HG03378 (cell line): Measurements from ENCODE around the gene HIVEP2.
A peak's percentile ranks its signal among the peaks of the same experiment; 100 is the strongest.

Source experiments
- ATAC-seq: cut with Tn5 transposase; IDR thresholded peaks from one replicate; pipeline ENCODE4 v1.9.1; 2021; ENCODE audit warnings: mild to moderate bottlenecking, moderate library complexity; ENCODE audit not compliant: unreplicated experiment

The HIVEP2 gene

DNA sequence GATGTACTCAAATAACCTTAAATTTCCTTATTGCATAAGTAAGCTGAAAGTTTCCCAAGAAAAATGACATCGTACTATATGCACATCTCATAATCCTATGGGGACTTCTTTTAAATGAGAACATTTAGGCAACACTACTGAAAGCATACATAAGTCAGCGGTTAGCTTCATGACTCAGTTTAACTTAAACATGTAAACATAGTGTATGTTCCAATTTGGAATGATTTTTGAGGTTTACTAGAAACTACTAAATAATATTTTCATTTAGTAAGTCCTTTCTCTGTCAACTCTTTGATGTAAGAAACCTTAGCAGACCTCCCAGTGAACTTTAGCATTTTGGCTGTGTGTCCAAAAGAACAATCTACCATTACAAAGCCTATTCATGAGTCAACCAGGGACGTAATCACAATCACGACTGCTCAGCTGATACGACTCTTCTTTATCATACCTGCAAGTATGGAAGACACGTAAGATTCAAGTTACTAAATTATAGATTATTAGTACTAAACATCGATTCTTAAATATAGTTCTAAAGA is 19.3 kb downstream of the HIVEP2 start:
- no peak for ATAC-seq

DNA sequence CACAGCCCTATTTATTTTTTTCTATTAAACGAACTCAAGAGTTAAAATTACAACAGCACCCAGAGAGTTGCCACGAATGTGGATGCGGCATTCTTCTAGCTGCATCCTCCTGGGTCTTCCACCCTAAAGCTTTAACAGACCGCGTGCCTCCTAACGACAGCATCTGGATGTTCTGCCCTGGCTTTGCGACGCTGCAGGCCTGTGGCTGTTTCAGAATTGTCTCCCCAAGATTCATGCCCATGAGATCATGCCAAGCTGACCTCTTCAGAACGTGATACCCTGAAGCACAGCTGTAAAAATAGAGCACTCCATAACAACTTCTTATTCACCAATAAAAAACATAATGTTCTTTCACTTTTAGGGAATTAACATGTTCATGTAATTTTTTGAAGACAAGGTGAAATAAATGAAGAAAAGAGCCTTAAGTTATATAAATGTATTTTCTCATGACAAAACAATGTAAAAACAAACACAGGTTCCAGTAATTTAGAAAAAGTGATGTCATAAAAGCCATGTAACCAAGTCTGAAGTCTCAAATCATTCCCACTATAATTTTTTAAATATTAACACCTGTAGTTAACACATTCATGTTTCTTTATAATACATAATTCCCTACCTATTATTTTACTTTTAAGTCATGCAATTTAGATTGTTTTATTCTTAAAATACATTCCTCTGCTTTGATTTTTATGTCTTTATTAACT is 26.5 kb downstream of the HIVEP2 start:
- ATAC-seq = no peak

DNA sequence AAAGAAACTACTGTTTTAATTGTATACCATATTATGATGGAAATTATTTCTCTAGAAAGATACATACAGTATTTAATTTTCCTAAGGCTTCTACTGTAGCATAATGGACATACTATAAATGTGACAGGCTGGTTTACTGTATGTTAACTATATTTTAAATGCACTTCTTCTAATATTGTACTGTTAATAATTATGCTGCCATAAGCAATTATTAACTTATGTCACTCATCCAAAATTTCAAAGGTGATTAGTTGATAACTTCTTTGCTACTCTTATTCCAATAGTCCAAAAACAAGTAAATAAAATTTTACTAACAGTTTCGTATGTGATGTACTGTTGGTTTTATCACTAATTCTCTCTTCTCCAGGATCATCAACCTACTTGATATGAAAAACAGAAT is 28.1 kb downstream of the HIVEP2 start:
- no peak for ATAC-seq

DNA sequence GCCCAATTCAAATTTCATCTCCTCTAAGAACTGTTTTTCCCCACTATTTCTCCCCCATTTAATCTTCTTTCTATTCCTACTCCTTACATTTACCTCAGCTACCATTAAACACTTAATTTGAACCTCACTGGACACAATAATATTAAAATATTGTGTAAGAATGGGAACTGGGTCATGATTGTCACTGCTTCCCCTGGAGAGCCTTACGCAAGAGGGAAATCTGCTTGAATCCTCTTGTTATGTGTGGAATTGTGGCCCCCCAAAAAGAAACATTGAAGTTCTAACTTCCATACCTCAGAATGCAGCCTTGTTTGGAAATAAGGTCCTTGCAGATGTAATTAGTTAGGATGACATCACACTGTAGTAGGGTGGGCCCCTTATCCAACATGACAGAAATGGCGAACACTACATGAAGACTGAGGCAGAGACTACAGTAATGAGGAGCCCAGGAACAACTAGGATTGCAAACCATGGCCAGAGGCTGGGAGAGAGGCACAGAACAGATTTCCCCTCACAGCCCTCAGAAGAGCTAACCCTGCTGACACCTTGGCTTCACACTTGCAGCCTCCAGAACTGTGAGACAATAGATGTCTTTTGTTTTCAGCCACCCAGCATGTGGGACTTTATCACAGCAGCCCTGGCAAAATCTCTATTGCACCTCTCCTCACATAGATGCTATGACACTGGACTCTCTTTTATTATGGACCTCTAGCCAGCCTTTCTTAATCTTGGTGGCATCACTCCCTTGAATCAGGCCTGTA is 29.9 kb downstream of the HIVEP2 start:
- ATAC-seq = no peak

DNA sequence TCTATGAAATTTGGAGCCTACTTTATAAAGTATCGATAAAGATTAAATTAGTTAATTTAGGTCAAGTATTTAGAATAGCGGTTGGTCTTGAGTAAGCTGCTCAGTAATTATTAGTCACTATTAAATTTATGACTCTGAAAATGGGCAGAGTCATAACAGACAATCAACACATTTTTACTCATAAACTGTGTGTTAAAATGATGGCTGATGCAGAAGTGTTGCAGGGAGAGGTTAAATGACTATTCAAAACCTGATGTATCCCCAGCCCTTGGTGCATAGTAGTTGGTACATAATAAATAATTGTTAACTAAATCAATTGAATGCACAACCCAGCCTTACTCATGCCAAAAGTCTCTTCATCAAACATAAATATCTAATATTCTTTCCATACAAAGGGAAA is 30.6 kb downstream of the HIVEP2 start:
- ATAC-seq = no peak

DNA sequence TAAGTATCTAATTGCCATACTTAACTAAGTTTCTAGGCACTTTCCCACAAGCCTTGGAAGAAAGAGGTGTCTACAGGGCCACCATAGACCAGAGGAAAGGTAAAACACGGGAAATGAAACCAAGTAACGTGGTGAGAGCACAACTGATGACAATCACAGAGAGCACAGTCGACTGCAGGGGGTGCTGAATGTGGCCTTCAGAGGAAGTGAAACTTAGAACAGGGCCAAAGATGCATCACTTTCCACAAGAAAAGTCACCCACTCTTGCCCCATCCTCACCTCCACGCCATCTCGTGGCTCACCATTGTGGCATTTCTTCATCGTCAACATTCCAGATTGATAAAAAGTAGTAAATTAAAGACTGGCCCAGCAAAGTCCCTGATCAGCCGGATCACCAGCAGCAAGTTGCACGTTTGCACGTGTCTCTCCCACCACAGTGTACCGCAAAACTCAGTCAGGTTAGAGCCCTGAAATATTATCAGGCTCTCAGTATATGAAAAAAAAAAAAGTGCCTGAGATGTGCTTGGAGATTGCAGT is 31.4 kb downstream of the HIVEP2 start:
- ATAC-seq = peak; percentile 89

DNA sequence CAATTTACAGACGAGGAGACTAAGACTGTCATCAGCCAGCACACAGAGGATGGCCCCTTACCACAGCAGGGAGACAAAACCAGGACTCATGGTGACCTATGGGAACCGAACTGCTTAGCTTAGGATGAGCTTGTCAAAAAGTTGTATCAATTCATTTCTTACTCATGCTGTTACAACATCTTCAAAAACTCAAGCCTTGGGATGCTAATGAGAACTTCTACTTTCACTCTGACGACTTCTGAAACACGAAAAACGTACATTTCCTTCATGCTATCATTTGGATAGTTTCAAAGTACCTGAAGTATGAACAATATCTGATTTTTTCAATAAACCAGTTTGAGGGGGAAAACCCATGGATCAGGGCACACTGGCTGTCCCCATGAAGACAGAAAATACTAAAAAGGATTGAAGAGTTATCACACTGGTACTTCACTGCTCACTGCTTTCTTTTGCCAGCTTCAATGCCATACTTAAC is 31.9 kb downstream of the HIVEP2 start:
- peak; percentile 67 for ATAC-seq

DNA sequence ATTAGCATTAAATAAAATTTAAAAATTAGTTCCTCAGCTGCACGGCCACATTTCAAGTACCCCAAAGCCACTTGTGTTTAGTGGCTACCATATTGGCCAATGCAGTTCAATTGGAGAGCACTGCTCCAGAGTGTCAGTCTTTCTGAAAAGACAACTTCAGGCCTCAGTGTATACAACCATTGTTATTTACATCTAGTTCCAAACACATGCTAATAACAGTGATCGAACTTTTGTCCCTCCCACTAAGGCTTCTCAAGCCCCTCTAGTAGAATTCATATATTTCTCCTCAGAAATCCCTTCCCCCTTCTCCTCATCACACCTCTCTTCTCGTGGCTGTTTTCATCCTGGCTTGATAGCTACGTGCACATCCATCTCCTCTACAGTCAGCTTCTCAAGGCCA is 32.9 kb downstream of the HIVEP2 start:
- ATAC-seq = no peak

DNA sequence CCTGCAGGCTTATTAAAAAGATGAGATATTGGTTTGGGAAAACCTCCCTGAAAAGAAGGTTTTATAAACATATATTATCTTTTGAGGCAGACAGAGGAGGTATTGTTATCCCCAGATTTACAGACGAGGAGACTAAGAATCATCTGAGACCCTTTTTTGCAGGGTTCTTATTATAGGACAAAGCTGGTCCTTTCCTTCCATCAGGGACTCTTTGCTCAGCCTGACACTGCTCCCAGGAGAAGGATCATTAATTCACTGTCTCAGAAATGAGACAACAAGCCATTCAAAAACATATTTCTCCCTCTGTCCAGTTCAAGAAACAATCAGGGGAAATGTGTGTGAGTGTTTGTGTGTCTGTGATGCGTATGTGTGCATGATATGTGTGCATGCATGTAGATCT is 33.5 kb downstream of the HIVEP2 start:
- ATAC-seq = no peak

DNA sequence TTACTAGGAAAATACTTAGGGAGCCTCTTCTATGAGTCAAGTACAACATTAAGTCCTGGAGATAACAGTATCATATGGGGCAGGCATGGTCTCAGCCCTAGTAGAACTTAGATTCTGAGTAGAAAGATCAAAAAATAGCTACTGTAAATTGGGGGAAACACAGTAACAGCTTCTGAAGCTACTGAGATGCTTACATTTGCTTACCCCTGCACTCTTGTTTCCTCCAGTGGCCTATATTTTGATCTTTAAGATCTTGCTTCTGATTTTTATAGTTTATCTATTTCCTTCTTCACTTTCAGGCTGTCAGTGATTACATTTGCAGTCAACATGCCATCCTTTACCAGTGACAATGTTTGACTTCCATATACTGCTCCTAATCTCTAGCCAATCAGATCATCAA is 35.3 kb downstream of the HIVEP2 start:
- no peak for ATAC-seq

DNA sequence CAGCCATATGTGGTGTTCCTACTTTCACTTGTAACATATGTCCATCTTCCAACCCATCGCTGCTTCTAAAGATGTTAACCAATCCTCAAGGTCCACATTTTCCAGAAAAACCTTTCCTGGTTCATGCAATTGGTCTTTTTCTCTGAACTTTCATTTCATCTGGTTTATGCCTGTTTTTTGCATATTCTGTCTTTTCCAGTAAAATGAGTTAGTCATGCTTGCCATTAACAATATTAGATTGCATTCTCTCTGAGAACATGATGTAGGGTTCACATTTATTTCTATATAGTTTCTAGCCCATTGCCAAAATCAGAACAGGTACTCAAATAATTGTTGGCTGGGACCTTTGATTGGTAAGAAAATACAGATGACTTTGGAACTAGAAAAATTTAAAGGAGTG is 36.7 kb downstream of the HIVEP2 start:
- ATAC-seq = no peak

DNA sequence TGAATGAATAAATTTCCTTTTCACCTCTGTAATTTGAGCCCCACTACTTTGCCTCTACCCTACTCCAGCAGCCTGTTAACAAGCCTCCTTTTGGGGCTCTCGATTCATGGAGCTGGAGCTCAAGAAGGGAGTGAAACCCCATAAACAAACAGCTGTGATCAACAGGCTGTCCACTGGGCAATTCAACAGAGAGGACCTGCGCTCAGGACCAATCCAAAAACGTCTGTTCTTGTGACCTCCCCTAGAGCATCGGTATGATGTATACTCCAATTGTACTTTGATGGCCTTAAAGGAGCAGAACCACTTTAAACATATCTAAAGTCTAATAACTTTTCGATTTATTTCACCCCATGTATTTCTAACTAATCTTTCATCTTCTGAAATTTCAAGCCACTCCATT is 37.4 kb downstream of the HIVEP2 start:
- no peak for ATAC-seq

DNA sequence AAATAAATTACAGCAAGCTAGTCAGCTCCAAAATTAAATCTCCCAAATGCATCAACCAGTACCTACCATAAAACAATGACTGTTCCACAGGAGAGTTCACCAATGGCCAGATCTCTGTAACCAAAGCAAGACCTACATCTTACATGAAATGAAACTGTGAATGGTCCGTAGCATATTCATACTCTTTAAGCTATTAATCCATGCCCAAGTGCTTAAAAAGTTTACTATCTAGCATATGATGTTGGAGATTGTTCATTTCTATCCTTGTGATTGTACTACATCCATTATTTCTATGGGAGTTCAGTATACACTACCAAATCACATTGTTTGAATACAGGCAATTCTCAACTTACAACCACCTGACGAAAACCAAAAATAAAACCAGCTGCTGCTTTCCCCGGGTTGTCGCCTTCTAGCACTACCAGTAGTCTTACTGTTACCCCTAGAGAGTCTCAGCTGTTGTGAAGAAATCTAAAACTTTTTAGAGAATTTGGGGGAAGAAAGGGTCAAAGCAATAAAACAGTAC is 38.0 kb downstream of the HIVEP2 start:
- ATAC-seq = peak; percentile 54

DNA sequence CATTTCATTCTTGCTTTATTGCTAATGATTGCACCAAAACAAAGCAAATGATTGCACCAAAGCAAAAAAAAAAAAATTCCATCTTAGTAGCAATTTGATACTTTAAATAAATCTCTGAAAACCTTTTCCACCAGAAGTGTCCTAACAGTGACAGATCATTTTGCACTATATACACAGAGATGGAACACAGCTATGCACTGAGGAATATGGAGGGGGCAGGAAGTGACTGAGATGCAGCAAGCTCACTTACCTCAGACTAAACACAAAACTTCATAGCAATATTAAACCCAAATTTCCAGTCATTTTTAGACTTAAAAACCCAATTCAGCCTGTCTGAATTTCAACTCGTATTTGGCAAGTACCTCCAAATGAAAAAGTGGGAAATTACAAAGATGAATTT is 41.2 kb downstream of the HIVEP2 start:
- ATAC-seq = no peak

DNA sequence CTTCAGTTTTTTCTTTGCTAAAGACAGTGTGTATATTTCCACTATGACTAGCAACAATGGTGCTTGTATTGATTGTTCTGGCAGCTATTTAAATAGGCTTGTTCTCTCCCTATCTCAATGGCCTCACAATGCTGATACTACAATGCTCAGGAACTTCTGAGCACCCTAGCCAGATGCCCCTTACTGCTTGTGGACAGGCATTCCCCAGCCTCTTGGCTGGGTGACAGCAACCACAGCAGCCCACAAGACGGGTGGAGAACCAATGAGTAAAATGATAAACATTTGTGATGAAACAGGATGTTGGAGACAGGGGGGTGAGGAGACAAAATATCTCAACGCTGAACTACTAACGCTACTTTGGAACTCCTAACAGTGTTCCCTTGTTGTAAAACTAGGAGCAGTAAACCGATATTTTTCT is 42.3 kb downstream of the HIVEP2 start:
- ATAC-seq = peak; percentile 86

DNA sequence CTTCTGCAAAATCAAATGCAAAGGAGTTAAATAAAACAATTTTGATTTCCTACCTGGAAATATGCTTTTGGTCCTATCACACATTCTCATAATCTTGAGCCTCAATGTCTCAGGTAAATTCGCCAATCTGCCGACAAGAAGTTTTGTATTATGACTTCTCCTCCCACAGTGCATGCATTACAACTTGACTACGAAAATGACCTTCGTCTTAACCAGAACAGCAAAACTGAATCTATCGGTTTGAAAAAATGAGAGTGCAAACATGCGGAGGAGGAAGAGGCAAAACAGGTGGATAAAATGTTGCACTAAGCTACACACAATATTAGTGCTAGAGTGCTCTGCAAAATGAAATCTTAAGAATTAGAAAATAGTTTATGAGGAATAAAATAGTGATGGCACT is 43.4 kb downstream of the HIVEP2 start:
- no peak for ATAC-seq

DNA sequence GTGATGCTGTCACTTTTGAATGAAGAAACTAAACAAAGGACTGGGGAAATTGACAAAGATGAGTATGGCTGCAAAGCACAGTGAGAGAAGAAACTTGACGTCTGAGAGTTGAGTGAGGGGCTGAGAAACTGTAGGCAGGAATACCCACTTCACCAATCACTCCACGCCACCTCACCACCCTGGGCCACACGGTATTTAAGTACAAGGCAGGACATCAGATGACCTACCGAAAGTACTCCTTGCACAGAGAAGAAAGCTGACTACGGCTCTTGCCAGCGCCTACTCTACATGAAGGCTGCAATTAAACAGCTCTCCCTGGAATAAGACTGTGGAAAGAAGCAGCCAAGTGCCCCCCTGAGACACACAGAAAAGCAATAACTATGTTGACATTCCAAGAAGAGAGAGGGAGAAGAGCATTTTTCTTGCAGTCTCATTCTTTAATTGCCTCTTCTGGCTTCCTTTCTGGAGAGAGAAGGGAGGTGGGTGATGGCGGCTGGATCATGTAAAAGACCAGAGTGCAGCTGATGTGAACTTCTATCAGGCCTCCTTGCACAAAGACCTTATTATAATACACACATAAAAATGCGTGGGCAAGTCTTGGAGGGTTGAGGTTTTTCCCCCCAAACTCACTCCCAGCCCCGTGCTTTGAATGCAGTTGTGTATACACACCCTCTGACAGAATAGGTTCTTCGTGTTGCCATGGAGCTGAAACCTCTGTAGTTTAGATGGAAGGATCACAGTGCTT is 44.6 kb downstream of the HIVEP2 start:
- no peak for ATAC-seq

DNA sequence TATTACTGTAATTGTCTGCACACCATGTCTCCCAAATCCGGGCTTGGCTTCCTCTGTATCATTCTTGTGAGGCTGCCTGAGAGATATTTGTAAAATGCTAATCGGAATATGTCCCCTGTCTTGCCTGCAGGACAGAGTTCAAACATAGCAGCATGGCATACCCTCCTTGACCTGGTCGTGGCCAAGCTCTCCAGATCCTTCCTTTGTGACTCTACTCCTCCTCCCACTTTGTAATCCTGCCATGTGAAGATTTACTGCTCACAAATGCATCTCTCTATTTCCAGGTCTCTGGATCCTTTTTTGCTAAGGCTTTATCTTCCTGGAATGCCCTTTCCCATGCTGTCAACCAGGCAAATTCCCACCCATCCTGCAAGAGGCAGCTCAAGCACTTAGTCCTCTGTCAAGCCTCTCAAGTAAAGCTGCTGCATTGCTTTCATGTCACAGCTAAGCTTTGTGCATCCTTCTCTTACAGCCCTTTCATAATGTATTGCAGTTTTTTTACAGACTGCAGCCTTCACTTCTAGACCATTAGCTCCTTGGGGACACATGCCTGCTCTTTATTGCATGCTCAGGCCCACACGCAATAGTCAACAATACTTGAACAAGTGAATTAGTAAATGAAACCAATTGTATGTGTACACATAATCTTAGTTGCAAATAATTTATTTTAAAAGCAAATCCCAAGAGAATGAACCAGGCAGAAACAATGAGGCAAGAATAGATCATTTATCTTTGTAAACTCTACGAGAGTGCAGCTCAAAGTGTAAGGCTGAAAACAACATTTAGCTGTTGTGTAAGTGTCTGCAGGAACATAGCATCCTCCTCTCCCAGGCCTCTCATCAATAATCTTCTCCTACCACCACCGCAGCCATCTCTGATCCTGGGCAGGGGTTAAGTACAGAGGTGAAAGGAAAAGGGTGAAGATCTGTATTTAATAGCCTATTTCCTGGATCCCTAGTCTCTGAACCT is 45.8 kb downstream of the HIVEP2 start:
- no peak for ATAC-seq

DNA sequence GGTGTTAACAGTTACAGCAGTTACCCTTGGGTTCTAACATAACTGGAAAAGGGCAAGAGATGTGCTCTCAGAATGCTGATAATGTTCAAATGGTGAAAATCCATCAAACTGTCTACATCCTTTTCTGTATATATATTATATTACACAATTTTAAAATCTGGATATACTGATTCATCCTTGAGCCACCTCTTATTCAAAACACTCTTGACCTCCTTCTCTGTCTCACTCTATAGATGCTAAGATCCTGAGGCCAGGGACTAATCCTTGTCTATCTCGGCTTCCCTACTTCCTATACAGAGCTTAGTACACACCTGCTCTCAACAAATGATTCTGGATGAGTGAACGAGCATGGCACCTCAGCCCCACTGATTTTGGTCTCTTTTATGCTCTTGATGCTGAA is 47.3 kb downstream of the HIVEP2 start:
- ATAC-seq = no peak

DNA sequence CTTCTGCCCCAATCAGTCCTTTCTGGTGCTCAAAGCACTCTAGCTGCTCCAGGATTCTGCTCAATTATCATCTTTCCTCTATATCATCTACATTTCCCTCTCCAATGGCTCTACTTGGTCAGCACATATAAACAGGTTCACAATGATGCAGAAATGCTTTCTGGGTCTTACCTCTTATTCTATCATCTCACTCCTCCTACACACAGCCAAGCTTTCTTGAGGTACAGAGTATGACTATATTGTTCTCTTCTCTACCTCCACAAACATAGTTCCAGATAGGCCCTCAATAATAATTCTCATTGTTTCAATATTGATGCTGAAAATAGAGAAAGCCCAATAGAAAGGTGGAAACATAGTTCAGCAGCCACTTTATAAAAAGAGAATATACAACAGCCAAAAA is 48.2 kb downstream of the HIVEP2 start:
- ATAC-seq = no peak
